SK-N-SH treated with all-trans-retinoic acid at 6 μM for 48 hours (cell line): ENCODE measurements around the gene INSYN2B.

Experiments
- ATAC-seq: fragments of 200-7000 bp; cut with Tn5 transposase; 3 replicates; pipeline ENCODE4 v1.9.1; 2020; ENCODE audit warnings: mild to moderate bottlenecking, moderate library complexity
- ARNTL ChIP-seq: fragments of 450-650 bp; formaldehyde crosslinking; IDR thresholded peaks from 2 replicates; pipeline ENCODE4 v1.5.0; 2020; ENCODE audit warnings: low read depth, mild to moderate bottlenecking, moderate library complexity, borderline replicate concordance
- BACH2 ChIP-seq: fragments of 250-450 bp; sonication (Bioruptor Pico); IDR thresholded peaks from 2 replicates; pipeline ENCODE4 v1.9.0; 2021; ENCODE audit warnings: mild to moderate bottlenecking, borderline replicate concordance
- CSDC2 ChIP-seq: fragments of 250-450 bp; sonication (Bioruptor Pico); IDR thresholded peaks from 2 replicates; pipeline ENCODE4 v1.5.0; 2020; ENCODE audit warnings: mild to moderate bottlenecking, moderate library complexity
- CSRNP3 ChIP-seq: fragments of 250-450 bp; sonication (Bioruptor Pico); IDR thresholded peaks from 2 replicates; pipeline ENCODE4 v1.5.1; 2021; ENCODE audit warnings: mild to moderate bottlenecking, moderate library complexity
- ESRRG ChIP-seq: fragments of 250-450 bp; sonication (Bioruptor Pico); IDR thresholded peaks from 2 replicates; pipeline ENCODE4 v1.6.1; 2021; ENCODE audit warnings: mild to moderate bottlenecking
- GLIS3 ChIP-seq: fragments of 250-450 bp; sonication (Bioruptor Pico); IDR thresholded peaks from 2 replicates; pipeline ENCODE4 v1.5.0; 2020; ENCODE audit warnings: mild to moderate bottlenecking, moderate library complexity
- ISL1 ChIP-seq: fragments of 250-450 bp; sonication (Bioruptor Pico); IDR thresholded peaks from 2 replicates; pipeline ENCODE4 v2.1.2; 2022; ENCODE audit warnings: mild to moderate bottlenecking, moderate library complexity
- PATZ1 ChIP-seq: fragments of 250-450 bp; sonication (Bioruptor Pico); IDR thresholded peaks from 2 replicates; pipeline ENCODE4 v1.8.0; 2020; ENCODE audit warnings: mild to moderate bottlenecking, moderate library complexity, borderline replicate concordance
- PPARA ChIP-seq: fragments of 250-450 bp; sonication (Bioruptor Pico); IDR thresholded peaks from 2 replicates; pipeline ENCODE4 v1.5.0; 2020; ENCODE audit warnings: mild to moderate bottlenecking, borderline replicate concordance
- RARB ChIP-seq: fragments of 250-450 bp; sonication (Bioruptor Pico); IDR thresholded peaks from 2 replicates; pipeline ENCODE4 v1.8.0; 2021; ENCODE audit warnings: mild to moderate bottlenecking, moderate library complexity
- SNAI2 ChIP-seq: fragments of 250-450 bp; sonication (Bioruptor Pico); IDR thresholded peaks from 2 replicates; pipeline ENCODE4 v1.5.0; 2020; ENCODE audit warnings: mild to moderate bottlenecking, moderate library complexity
- TCF4 ChIP-seq: fragments of 250-450 bp; sonication (Bioruptor Pico); IDR thresholded peaks from 2 replicates; pipeline ENCODE4 v1.8.0; 2021; ENCODE audit warnings: mild to moderate bottlenecking, moderate library complexity, borderline replicate concordance
- TOX ChIP-seq: fragments of 250-450 bp; sonication (Bioruptor Pico); IDR thresholded peaks from 2 replicates; pipeline ENCODE4 v1.8.0; 2021; ENCODE audit warnings: mild to moderate bottlenecking, moderate library complexity, borderline replicate concordance
- ZFP3 ChIP-seq: fragments of 250-450 bp; sonication (Bioruptor Pico); IDR thresholded peaks from 2 replicates; pipeline ENCODE4 v1.5.0; 2020; ENCODE audit warnings: mild to moderate bottlenecking, moderate library complexity
- ZFP30 ChIP-seq: fragments of 450-650 bp; formaldehyde crosslinking; IDR thresholded peaks from 2 replicates; pipeline ENCODE4 v1.5.0; 2022; ENCODE audit warnings: mild to moderate bottlenecking, moderate library complexity
- ZNF565 ChIP-seq: fragments of 450-650 bp; formaldehyde crosslinking; conservative IDR thresholded peaks from 2 replicates; pipeline ENCODE4 v1.5.0; 2020; ENCODE audit warnings: low read depth, mild to moderate bottlenecking, moderate library complexity
- ZNF70 ChIP-seq: fragments of 450-650 bp; formaldehyde crosslinking; IDR thresholded peaks from 2 replicates; pipeline ENCODE4 v1.5.0; 2020; ENCODE audit warnings: mild to moderate bottlenecking, moderate library complexity
- ZNF8 ChIP-seq: fragments of 450-650 bp; formaldehyde crosslinking; IDR thresholded peaks from 2 replicates; pipeline ENCODE4 v1.5.0; 2020; ENCODE audit warnings: mild to moderate bottlenecking, moderate library complexity
- TF ChIP-seq, protein P1 (sequence below): fragments of 250-450 bp; sonication (Bioruptor Pico); IDR thresholded peaks from 2 replicates; pipeline ENCODE4 v1.5.1; 2020; ENCODE audit warnings: low read depth, mild to moderate bottlenecking, moderate library complexity
- TF ChIP-seq, protein P2 (sequence below): fragments of 250-450 bp; sonication (Bioruptor Pico); IDR thresholded peaks from 2 replicates; pipeline ENCODE4 v1.5.0; 2020; ENCODE audit warnings: mild to moderate bottlenecking, moderate library complexity
- TF ChIP-seq, protein P3 (sequence below): fragments of 250-450 bp; sonication (Bioruptor Pico); IDR thresholded peaks from 2 replicates; pipeline ENCODE4 v1.8.0; 2021; ENCODE audit warnings: low read depth, mild to moderate bottlenecking, moderate library complexity, borderline replicate concordance

The INSYN2B gene

GRCh38 chr5:169970339-169970738 is 10.0 kb downstream of the INSYN2B start:
- no peak for TF ChIP-seq TCF4 (CRISPR knock-in tag)
- no peak for TF ChIP-seq ZNF70 (CRISPR knock-in tag)
- TF ChIP-seq CSDC2 = no peak
- TF ChIP-seq SNAI2 (CRISPR knock-in tag) = no peak
- no peak for TF ChIP-seq PATZ1 (CRISPR knock-in tag)
- TF ChIP-seq, protein P1, sequence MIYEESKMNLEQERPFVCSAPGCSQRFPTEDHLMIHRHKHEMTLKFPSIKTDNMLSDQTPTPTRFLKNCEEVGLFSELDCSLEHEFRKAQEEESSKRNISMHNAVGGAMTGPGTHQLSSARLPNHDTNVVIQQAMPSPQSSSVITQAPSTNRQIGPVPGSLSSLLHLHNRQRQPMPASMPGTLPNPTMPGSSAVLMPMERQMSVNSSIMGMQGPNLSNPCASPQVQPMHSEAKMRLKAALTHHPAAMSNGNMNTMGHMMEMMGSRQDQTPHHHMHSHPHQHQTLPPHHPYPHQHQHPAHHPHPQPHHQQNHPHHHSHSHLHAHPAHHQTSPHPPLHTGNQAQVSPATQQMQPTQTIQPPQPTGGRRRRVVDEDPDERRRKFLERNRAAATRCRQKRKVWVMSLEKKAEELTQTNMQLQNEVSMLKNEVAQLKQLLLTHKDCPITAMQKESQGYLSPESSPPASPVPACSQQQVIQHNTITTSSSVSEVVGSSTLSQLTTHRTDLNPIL = no peak
- TF ChIP-seq PPARA (CRISPR knock-in tag) = no peak
- no peak for TF ChIP-seq RARB
- TF ChIP-seq GLIS3 (CRISPR knock-in tag) = no peak
- TF ChIP-seq, protein P2, sequence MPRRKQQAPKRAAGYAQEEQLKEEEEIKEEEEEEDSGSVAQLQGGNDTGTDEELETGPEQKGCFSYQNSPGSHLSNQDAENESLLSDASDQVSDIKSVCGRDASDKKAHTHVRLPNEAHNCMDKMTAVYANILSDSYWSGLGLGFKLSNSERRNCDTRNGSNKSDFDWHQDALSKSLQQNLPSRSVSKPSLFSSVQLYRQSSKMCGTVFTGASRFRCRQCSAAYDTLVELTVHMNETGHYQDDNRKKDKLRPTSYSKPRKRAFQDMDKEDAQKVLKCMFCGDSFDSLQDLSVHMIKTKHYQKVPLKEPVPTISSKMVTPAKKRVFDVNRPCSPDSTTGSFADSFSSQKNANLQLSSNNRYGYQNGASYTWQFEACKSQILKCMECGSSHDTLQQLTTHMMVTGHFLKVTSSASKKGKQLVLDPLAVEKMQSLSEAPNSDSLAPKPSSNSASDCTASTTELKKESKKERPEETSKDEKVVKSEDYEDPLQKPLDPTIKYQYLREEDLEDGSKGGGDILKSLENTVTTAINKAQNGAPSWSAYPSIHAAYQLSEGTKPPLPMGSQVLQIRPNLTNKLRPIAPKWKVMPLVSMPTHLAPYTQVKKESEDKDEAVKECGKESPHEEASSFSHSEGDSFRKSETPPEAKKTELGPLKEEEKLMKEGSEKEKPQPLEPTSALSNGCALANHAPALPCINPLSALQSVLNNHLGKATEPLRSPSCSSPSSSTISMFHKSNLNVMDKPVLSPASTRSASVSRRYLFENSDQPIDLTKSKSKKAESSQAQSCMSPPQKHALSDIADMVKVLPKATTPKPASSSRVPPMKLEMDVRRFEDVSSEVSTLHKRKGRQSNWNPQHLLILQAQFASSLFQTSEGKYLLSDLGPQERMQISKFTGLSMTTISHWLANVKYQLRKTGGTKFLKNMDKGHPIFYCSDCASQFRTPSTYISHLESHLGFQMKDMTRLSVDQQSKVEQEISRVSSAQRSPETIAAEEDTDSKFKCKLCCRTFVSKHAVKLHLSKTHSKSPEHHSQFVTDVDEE = no peak
- peak; percentile 29 for ATAC-seq

DNA sequence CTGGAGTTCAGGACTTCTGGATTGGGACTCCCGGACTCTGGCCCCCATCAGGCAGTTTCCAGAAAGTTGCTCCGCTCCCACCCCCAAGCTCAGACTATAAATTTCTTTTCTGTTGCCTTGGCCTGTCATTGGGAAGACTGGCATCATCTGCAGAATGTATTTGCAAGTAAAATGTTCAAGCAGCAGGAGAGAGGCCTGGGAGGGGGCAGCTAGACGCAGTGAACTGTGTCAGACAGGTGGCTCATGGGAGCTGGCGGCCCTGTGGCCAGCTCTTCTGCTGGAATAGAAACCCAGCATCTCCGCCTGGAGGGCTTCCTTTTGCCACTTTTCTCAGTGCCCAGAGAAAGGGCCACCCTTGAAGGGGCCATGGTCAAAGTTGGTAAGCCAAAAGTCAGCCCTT is 16.0 kb downstream of the INSYN2B start:
- no peak for ATAC-seq

DNA sequence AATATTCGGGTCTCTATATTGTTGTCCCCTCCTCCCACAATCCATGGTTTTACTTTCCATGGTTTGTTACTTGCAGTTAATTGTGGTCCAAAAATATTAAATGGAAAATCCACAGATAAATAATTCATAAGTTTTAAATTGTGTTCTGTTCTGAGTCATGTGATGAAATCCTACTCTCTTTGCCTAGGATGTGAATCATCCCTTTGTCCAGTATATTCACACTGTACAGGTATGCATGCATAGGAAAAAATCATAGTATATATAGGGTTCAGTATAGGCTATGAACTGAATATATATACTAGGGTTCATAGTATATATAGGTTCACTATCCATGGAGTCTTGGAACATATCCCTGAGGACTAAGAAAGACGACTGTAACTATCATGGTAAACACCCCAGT is 19.6 kb downstream of the INSYN2B start:
- ATAC-seq = peak; percentile 37; the same call in 2 of the 3 replicates
- TF ChIP-seq CSRNP3 = no peak
- TF ChIP-seq ZNF70 (CRISPR knock-in tag) = no peak
- no peak for TF ChIP-seq TOX
- no peak for TF ChIP-seq SNAI2 (CRISPR knock-in tag)
- TF ChIP-seq, protein P1 = no peak
- TF ChIP-seq ZNF565 (CRISPR knock-in tag) = no peak
- no peak for TF ChIP-seq ISL1 (CRISPR knock-in tag)
- TF ChIP-seq ZFP3 = no peak
- TF ChIP-seq ESRRG (CRISPR knock-in tag) = no peak
- TF ChIP-seq CSDC2 = no peak
- TF ChIP-seq ARNTL (CRISPR knock-in tag) = no peak
- TF ChIP-seq ZNF8 = no peak
- no peak for TF ChIP-seq ZFP30
- no peak for TF ChIP-seq BACH2 (CRISPR knock-in tag)
- no peak for TF ChIP-seq GLIS3 (CRISPR knock-in tag)

More for the DNA sequence above, 16.0 kb downstream of the INSYN2B start:
- TF ChIP-seq GLIS3 (CRISPR knock-in tag) (no peak), CSDC2 (no peak), ZFP30 (no peak), TCF4 (CRISPR knock-in tag) (no peak), CSRNP3 (no peak), ZNF8 (no peak), SNAI2 (CRISPR knock-in tag) (no peak), ZFP3 (no peak), BACH2 (CRISPR knock-in tag) (no peak), ISL1 (CRISPR knock-in tag) (no peak)
- TF ChIP-seq, protein P3, sequence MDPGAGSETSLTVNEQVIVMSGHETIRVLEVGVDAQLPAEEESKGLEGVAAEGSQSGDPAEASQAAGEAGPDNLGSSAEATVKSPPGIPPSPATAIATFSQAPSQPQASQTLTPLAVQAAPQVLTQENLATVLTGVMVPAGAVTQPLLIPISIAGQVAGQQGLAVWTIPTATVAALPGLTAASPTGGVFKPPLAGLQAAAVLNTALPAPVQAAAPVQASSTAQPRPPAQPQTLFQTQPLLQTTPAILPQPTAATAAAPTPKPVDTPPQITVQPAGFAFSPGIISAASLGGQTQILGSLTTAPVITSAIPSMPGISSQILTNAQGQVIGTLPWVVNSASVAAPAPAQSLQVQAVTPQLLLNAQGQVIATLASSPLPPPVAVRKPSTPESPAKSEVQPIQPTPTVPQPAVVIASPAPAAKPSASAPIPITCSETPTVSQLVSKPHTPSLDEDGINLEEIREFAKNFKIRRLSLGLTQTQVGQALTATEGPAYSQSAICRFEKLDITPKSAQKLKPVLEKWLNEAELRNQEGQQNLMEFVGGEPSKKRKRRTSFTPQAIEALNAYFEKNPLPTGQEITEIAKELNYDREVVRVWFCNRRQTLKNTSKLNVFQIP (CRISPR knock-in tag) = no peak
